ENCODE measurements around the gene EMILIN1. TPM values are rescaled to one million over a fixed set of nuclear protein-coding genes. Genes with fewer than 3 reads are reported as not detected.

Gene EMILIN1
- total and polyA plus RNA-seq, 2 experiments from 2014 or later: 3.2 to 15.4 TPM

- TF ChIP-seq ZNF462 (CRISPR knock-in tag; IDR thresholded peaks at IDR 0.05): no peak
- no peak for TF ChIP-seq EZH2 (IDR thresholded peaks at IDR 0.05; ENCODE audit: low read depth, unreplicated experiment)
Observed at GRCh38 chr2:27076323-27076722, 2.1 kb upstream of the EMILIN1 start (continued).

GRCh38 chr2:27077231-27077630 is 1.2 kb upstream of the EMILIN1 start:
- no peaks in the 10 kb centered on the region for H3K36me3 ChIP-seq (ENCODE audit: insufficient read depth)
- TF ChIP-seq CREB1 (CRISPR knock-in tag; IDR thresholded peaks at IDR 0.05; ENCODE audit: low read depth) (no peak), REST (IDR thresholded peaks at IDR 0.05; ENCODE audit: unreplicated experiment) (no peak)
- no peak overlapping the region for H3K4me2 ChIP-seq
- no peak for DNase-seq (ENCODE audit: low spot score)
- H4K20me1 ChIP-seq (replicated peaks; ENCODE audit: insufficient read depth): no peaks in the 10 kb centered on the region
- no peak overlapping the region for H2AFZ ChIP-seq
- peaks cover 4% of the 10 kb centered on the region; the same call in 1 of the 2 replicates for H3F3A ChIP-seq (replicated peaks; ENCODE audit: low read depth)
- H3K4me3 Mint-ChIP-seq: no peak overlapping the region; the same call in 2 of the 3 replicates
- peaks cover 27% of the 10 kb centered on the region for H3K4me1 Mint-ChIP-seq
- ATAC-seq: no peak
- no peak overlapping the region for H3K4me3 ChIP-seq
- H3K27me3 Mint-ChIP-seq (ENCODE audit: insufficient read depth, low read depth, poor library complexity): peaks cover 20% of the 10 kb centered on the region
- no peaks in the 10 kb centered on the region for H3K9me2 ChIP-seq (ENCODE audit: insufficient read depth)
- no peaks in the 10 kb centered on the region for H3K79me2 ChIP-seq (replicated peaks; ENCODE audit: insufficient read depth)
- peaks cover 14% of the 10 kb centered on the region for H3K4me1 ChIP-seq (ENCODE audit: insufficient read depth)
- no peaks in the 10 kb centered on the region for H3K27me3 ChIP-seq (ENCODE audit: insufficient read depth)
- no peaks in the 10 kb centered on the region for H3K36me3 Mint-ChIP-seq (ENCODE audit: low read depth)
- no peak overlapping the region for H3K27ac Mint-ChIP-seq
- no peak overlapping the region for H3K27ac ChIP-seq (ENCODE audit: low read depth)
- no peaks in the 10 kb centered on the region for H3K9me3 Mint-ChIP-seq

Data from GM23338 (cell line).